GM21528 (cell line): Measurements from ENCODE around the gene UGT1A8.
"Not testable (repeated sequence)": the region's sequence is repeated elsewhere in the genome, so short reads cannot be mapped to it uniquely, and the experiment has no call there.

Experiments
- ATAC-seq: cut with Tn5 transposase; IDR thresholded peaks from one replicate; pipeline ENCODE4 v1.9.1; 2021; ENCODE audit warnings: mild to moderate bottlenecking, moderate library complexity; ENCODE audit not compliant: unreplicated experiment, low FRiP score

Gene UGT1A8

DNA sequence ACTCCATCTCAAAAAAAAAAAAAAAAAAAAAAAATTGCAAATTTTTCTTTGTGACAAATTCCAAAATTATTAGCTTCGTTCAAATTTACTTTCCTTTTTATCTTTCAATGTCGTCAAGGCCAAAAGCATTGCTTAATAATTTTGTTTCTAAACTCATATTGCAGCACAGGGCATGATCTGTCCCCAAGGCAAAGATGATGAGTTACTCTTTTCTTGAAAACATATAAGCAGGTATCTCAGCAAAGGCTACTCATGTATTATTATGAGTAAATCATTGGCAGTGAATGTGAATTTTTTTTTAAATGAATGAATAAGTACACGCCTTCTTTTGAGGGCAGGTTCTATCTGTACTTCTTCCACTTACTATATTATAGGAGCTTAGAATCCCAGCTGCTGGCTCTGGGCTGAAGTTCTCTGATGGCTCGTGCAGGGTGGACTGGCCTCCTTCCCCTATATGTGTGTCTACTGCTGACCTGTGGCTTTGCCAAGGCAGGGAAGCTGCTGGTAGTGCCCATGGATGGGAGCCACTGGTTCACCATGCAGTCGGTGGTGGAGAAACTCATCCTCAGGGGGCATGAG lies 64.2 kb downstream of the UGT1A8 start, which contains the start of gene UGT1A7:
UGT1A7 (plus strand) TSS at position 381 of the 579 bp plus-strand sequence; CDS start at position 418, 37 bp downstream.
- ATAC-seq, result no peak

- no peak for ATAC-seq
Observed at GRCh38 chr2:233684640-233685039, 67.2 kb downstream of the UGT1A8 start.

GRCh38 chr2:233686928-233687327 lies 69.5 kb downstream of the UGT1A8 start:
- ATAC-seq, result no peak

GRCh38 chr2:233688341-233688740 lies 70.9 kb downstream of the UGT1A8 start:
- ATAC-seq, result no peak

DNA sequence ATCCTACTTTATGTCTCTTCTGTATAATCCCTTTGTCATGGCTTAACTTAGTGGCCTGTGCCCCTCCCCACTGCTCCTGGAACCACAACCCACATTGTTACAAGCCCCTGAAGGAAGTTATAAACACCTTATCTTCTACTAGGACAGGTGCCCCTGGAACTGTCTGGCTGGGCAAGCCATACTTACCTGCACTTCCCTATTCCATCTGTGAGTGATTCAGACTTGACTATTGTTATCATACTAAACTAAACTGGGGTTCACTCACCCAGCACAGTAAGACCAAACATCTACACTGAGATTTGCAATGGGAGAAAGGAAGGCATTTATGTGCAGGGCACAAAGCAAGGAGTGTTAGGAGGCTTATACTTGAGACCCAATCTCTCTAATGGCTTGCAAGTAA lies 71.6 kb downstream of the UGT1A8 start:
- ATAC-seq, result no peak

DNA sequence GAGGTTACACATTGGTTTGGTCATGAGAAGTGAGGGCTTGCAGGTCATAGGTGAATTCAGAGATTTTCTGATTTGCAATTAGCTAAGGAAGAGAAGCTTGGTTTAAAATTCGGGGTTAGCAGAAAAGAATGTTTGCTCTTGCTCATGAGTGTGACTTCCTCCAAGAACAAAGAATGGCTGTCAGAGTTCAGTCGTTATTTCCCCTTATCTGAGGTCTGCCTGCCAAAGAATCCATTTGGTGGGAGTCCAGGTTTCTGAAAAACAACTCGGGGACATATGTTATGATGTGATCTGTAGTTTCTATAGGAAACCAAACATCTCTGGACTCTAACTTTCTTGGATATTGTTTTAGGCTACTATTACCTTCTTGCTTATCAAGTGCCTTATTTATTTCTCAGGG lies 72.1 kb downstream of the UGT1A8 start:
- ATAC-seq, result no peak

GRCh38 chr2:233690444-233690843 lies 73.0 kb downstream of the UGT1A8 start:
- ATAC-seq, result no peak

DNA sequence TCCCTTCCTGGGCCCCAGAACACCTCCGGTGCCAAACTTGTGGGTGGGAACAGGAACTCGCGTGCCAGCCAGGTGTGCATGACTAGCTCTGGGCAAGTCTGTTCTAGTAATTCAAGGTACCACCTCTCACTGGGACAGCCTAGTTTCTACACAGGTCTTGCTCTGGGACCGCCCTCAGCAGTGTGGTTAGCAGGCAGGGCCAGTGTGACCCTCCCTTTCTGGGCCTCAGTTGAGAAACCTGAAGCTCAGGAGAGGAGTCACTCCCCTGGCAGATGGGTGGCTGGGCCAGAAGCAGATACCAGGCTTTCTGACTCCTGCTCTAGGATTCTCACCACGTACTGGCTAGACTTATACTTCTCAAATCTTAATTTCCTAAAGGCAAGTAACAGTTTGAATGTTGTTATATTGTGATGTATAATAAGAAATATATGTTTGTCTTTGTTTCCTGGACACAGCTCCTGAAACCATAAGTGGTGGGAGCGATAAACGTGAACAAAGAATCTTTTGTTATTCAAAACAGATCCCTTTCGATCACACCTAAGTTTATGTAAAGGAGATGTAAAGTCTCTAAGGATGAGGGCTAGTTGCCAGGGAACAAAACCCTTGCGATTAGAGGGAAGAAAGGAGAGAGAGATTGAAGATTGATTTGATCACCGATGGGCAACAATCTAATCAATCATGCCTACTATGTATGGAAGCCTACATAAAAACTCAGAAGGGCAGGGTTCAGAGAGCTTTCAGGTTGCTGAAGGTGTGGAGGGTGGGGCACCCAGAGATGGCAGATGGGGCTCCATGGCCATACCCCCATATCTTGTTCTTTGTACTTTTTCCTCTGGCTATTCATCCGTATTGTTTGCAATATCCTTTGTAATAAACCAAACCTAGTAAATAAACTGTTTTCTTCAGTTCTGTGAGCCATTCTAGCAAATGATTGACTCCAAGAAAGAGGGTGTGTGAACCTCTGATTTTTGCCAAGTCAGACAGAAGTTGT lies 74.3 kb downstream of the UGT1A8 start:
- no peak for ATAC-seq

- no peak for ATAC-seq
Observed at GRCh38 chr2:233692648-233693047, 75.2 kb downstream of the UGT1A8 start, which contains the start of gene UGT1A6. Gene UGT1A6, plus strand, starts transcription at chr2:233692890. Its CDS starts 115 bp downstream, at chr2:233693005.

- no peak for ATAC-seq
Observed at GRCh38 chr2:233693963-233694362, 76.5 kb downstream of the UGT1A8 start.

- ATAC-seq, result no peak
Observed at GRCh38 chr2:233698740-233699139, 81.3 kb downstream of the UGT1A8 start.

- no peak for ATAC-seq
Observed at GRCh38 chr2:233699424-233700027, 82.1 kb downstream of the UGT1A8 start.

DNA sequence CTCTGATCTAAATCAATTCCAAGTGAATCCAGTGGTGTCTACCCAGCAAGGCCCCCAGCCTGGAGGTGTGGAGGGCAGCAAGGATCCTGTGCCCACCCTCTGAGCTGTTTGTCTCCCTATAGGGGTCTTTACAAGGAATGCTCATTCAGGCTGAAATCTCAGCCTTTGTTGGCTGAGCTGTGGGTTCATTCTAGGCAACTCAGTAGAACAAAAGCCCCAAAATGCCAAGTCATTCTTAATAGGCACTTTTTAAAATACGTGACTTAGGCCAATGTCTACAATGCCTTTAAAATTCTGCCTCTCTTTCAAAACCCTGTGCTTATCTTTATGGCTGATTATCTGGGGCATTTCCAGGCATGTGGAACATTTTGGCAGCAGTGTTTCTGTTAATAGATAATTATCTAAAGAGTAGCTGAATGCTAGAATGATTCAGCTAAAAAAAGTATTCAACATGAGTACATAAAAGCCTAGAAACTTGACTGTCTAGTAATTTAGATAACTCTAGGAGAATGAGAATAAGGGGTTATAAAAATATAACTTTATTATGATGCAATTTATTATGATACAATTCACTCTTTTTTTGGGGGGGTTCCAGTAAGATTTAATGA lies 82.7 kb downstream of the UGT1A8 start:
- ATAC-seq, result no peak

GRCh38 chr2:233700842-233701241 lies 83.4 kb downstream of the UGT1A8 start:
- not testable (repeated sequence) for ATAC-seq

DNA sequence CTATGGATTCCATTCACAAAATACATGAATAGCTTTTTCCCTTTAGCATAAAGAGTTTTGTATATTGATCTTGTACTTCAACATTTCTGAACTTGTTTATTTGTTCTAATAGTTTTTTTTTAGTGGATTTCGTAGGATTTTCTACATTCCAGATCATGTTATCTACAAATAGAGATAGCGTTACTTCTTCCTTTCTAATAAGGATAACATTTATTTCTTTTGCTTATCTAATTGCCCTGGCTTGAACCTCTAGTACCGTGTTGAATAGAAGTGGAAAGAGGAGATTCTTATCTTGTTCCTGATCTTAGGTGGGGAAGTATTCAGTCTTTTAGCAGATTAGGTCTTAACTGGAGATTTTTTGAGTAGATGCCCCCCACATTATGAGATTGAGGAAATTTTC lies 84.8 kb downstream of the UGT1A8 start:
- ATAC-seq, result no peak

DNA sequence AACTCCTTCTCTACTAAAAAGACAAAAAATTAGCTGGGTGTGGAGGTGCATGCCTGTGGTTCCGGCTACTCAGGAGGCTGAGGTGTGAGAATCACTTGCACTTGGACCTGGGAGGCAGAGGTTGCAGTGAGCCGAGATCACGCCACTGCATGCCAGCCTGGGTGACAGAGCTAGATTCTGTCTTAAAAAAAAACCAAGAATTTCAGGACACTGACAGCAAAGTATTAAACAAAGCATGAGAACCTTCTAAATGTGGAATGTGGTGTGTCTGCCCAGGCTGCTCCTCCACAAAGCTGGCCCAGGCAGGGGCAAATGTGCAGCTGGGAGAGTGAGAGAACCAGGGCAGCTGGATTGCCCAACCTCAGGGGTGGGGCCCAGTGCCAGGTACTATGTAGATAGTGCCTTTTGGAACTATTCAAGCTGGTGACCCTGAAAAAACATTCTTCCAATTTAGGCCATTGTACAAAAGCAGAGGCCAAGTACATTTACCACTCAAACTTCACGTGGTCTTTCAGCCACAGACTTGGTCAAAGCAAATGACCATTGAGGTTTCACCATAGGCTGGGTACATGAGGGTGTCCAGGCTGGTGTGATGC lies 88.6 kb downstream of the UGT1A8 start:
- ATAC-seq, result no peak

- no peak for ATAC-seq
Observed at GRCh38 chr2:233706720-233707119, 89.3 kb downstream of the UGT1A8 start.

DNA sequence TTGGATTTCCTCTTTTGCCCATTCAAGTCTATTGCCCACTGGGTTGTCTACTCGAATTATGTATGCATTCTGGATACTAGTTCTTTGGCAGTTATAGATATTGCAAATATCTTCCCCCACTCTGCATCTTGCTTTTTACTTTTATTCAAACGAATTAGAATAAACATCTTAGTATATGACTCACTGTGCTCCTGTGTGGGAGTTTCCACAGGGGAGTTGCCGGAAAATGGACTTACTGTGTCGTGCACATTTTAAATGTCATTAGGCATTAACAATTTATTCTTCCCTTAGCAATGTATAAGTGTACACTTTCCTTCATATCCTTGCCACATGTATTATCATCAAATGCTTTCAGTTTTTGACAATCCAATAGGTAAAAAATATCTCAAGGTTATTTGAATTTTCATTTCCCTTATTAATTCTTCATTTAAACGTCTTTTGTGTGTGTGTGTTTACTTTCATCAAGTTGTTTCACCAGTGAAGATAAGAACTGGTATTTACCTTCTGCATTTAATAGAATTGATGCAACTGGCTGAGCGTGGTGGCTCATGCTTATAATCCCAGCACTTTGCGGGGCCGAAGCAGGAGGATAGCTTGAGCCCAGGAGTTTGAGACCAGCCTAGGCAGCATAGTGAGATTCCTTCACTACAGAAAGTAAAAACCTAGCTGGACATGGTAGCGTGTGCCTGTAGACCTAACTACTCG lies 90.7 kb downstream of the UGT1A8 start:
- ATAC-seq, result no peak

DNA sequence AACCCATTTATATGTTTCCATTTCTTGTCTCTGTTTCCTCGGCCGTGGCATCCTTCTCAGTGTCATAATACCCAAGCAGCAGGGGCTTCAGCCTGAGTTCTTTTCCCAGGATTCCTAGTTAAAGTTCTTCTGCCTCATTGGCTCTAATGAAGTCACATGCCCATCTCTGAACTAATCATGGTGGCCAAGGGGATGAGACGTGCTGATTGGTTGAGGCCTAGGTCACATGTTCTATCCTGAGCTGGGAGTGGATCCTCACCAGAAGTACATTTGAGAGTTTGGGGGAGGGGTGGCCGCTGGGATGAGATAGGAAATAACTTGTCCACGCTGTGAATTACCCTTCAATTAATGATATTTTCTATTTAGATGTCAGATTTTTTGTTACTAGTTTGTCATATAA lies 91.5 kb downstream of the UGT1A8 start:
- ATAC-seq, result no peak
